Fibroblast of lung (primary cell): ENCODE measurements around the gene RASGEF1C.

Source experiments
- CTCF ChIP-seq, 2 donors: IDR thresholded peaks in 1 of 2; conservative IDR thresholded peaks in 1 of 2; 1 replicate in 1 of 2; 2 replicates in 1 of 2; pipeline ENCODE4 v1.5.1; 2011 to 2012; ENCODE audit warnings: low read length in 2 of 2, control low read depth in 1 of 2, inconsistent platforms in 1 of 2, low read depth in 1 of 2, mild to moderate bottlenecking in 1 of 2
- EZH2 ChIP-seq: IDR thresholded peaks from 2 replicates; pipeline ENCODE4 v1.5.1; 2012; ENCODE audit warnings: low read length, control low read depth, mild to moderate bottlenecking; ENCODE audit errors: missing control alignments

DNA sequence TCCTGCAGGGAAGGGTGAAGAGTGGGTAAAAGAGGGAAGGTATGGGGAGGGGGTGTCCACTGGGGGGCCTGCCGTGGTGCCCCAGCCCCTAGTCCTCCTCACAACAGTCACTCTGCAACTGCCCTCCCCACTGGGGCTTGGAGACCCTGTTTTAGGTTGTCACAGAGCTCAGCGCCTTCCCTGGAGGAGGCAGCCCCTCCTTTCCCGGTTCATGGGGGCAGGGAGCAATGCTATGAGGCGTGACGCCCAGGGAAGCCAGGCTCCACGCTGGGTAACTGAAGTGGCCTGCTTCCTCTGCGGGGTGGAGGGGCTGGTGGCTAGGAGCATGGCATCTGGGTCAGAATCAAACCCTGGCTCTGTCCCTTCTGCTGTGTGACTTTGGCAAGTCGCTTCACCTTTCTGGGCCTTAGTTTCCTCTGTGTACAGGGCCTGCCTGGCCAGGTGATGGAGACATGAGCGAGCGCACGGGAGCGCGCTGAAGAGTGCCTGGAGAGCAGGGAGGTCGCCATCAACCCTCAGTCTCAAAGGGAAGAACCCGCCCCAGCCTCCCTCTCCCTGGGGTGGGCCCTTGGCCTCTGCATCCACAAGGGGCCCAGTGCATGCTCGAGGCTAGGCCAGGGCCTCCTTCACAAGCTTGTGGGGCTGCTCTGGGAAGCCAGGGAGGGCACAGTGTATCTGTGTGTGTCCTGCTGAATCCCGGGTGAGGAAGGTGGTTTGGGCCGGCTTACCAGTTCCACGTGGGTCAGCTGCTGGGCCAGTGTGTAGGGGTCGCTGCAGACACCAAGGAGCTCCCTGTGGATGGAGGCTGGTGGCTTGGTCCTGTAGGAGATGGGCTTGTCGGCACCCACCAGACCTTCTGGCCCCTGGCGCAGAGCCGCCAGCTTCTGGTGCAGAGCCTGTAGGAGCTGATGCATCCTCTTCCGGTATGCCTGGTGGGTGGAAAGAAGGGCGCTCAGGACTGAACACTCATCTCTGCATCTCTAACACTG is 81.0 kb downstream of the RASGEF1C start:
- TF ChIP-seq CTCF (conservative IDR thresholded peaks at IDR 0.05 in 1 of 2, IDR thresholded peaks at IDR 0.05 in 1 of 2; ENCODE audit: low read depth in 1 of 2, low read length in 2 of 2) (no peak), EZH2 (no peak)
